Ovary (tissue), 3 donors: Measurements from ENCODE around the gene OR5B12.

Experiments used
- CTCF ChIP-seq, 3 donors: fragments of 450-650 bp in 2 of 3; fragments of 200-600 bp in 1 of 3; IDR thresholded peaks; one replicate each; pipeline versions ENCODE4 v1.5.1 to v1.8.0; 2016 to 2022; ENCODE audit warnings: antibody characterized with exemption in 3 of 3, mild to moderate bottlenecking in 1 of 3
- POLR2A ChIP-seq: fragments of 450-650 bp; IDR thresholded peaks from one replicate; pipeline ENCODE4 v1.6.1; 2017; ENCODE audit warnings: antibody characterized with exemption, mild to moderate bottlenecking, moderate library complexity
- donor health status: DM: no; HTN: no; CAD: no.

- TF ChIP-seq CTCF (IDR thresholded peaks at IDR 0.05) (no peak), POLR2A (no peak)
These were observed 50.2 kb downstream of the OR5B12 start for GRCh38 chr11:58391879-58392278.
